DMS53 treated with DMSO at 0.1 percent for 48 hours (cell line): Measurements from ENCODE around the gene ETV7.
A peak's percentile ranks its signal among the peaks of the same experiment; 100 is the strongest.

Source experiments
- DNase-seq: peaks from one replicate; lab custom pipeline; 2025; ENCODE audit not compliant: unreplicated experiment; lab: John Stamatoyannopoulos, UW

ETV7 gene

DNA sequence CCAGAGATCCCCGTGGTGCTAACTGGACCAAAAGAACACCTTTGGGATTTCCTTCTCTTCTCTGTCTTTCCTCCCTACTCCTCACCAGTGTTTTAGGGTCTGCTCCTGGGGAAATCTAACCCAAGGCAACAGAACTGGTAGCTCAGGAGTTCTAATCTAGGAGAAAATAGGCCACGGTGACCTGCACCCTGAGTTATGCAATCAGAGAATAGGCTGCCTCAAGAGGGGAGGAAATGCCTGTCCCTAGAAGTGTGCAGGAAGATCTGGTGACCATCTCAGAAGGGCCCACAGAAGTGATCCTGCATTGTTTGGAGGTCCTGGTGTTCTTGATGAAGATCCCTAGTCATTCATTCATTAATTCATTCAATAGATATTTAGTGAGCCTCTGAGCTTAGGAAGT lies 3.4 kb downstream of the ETV7 start:
- DNase-seq, result no peak

DNA sequence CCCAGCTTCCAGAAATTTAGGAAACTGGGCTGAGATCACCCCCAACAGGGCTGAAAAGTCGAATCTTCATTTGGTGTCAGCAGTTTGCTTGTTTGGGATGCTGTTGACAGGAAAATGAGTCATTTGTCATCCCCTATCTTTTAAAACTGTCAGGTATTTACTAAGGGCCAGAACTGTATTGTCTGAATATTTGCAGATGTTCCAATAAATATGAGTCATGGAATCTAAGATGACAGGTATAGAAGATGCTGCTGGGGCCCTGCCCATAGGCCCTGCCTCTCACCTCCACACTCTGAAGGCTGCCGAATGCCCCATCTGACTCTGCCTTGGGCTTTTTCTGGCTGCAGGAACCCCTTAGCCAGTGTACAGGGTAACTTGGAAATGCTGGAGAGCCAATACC lies 3.9 kb downstream of the ETV7 start:
- peak; percentile 76 for DNase-seq

DNA sequence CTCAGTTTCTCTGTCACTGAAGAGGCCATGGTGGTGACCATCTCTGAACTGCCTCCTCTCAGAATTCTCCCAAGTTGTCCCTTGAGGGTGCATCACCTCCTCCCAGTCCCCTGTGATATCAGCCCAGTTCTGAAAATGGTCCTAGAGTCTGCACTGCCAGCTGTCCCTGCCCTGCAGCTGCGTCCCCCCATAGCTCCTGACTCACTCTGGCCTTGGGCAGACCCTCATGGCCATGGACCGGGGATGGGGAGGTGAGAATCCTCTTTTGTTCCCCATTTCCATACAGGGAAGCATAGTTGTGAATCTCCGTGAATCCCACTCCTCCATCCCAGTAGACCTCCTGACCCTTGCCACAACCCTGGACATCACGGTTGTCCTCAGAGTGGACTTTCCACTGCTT lies 4.5 kb downstream of the ETV7 start:
- no peak for DNase-seq

DNA sequence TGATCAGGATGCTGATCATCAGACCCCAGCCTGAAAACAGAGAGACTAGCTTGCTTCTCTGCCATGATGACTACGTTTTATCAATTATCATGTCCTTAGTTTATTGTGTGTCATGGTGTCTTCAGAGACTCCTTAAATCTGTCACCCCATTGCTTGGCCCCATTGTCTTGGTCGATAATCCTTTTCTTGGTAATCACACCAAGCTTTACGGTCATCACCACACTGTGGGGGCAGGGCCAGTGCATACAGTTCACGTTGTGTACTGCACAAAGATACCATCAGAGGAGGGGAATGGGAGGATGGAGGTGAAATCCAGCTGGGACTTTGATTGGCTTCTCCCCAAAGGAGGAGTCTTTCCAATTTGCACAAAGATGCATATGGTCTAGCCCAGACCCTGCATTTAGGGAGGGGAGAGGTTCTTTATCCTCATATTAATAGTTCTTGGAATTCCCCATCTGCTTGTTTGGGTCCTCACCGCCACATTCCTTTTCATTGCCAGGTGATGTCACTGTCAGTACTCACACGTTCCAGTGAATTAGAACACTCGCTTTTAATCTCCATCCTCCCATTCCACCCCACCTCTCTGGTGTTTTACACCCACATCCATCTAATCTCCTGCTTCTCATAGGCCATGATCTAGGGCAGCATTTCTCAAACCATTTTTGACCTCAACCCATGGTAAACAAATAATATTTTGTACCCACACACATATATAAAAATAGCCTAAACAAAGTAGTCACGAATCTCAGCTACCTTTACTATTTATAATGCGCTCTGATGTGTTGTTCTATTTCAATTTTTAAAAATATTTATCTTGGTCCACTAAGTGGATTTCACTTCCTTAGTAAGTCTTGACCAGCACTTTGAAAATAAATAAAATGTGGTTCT lies 5.7 kb downstream of the ETV7 start:
- DNase-seq, result no peak

DNA sequence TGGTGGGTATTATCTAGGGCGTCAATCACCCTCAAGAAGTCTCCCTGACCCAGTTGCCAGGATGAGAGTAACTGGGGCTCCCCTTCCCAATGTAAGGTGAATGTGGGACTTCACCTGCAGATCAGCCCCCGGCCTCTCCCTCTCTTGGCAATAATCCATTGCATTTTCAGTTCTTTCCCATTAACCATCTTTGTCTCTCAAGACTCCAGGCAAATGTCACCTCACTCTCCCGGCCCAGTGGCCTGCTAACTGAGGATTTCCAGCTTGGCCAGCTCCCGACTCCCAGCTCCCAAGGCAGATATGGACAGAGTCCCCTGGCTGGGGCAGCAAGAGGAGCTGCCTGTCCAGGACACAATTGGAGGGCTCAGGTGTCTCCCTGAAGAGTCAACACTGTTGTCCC lies 7.3 kb downstream of the ETV7 start:
- DNase-seq, result no peak

DNA sequence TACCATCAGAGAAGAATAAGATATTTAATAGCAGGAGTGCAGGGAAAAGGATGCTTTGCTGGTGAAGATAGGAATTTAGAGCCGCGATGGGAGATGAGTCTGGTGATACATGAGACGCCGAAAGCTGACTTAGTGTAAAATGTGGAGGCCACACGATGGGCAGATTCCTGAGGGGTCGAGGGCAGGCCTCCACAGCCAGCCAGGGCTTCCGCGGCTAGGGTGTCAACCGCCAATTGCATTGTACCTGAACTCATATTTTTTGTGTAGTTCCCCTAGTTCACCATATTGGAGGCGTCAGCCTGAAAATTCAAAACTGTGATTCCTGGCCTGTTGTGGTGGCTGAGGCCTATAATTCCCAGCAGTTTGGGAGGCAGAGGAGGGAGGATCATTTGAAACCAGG lies 8.5 kb downstream of the ETV7 start:
- no peak for DNase-seq

DNA sequence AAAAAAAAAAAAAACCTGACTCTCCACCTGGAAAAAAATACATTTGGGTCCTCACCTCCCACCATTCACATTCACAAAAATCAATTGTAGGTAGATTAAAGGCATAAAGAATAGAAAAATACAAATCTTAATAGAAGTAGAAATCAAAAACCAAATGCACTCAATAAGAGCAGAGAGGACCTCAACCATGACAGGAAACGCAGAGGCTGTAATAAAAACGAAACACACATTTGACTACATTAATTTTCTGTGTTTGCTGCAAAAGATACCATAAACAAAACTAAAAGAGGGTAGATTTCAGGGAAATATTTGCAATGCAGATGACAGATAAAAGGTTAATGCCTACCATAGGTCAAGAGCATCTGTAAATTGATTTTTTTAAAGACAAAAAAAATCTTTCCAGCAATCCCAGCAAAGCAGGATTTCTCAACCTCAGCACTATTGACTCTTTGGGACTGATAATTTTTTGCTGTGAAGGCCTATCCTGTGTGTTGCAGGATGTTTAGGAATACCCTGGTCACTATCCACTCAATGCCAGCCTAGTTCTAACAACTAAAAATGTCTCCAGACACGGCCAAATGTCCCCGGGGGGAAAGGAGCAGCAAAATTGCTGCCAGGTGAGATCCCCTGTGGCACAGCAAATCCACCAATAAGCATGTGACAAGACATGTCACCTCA lies 9.1 kb downstream of the ETV7 start:
- no peak for DNase-seq

DNA sequence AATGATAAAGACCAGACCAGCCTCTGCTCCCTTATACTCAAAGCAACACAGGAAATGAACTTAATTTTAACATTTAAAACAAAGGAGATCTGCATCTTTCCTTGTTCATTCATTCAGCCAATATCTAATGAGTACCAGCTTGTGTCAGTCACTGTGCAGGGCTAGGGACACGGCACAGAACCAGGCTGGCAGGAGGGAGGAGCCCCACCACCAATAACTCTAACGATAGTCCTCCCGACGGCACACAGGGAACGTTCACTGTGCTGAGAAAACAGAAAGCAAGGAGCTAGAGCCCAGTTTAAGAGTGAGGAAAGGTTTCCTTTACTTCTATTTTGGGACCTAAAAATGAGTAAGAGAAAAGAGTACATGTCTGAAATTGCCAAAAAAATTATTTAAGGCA lies 9.9 kb downstream of the ETV7 start:
- DNase-seq, result no peak

DNA sequence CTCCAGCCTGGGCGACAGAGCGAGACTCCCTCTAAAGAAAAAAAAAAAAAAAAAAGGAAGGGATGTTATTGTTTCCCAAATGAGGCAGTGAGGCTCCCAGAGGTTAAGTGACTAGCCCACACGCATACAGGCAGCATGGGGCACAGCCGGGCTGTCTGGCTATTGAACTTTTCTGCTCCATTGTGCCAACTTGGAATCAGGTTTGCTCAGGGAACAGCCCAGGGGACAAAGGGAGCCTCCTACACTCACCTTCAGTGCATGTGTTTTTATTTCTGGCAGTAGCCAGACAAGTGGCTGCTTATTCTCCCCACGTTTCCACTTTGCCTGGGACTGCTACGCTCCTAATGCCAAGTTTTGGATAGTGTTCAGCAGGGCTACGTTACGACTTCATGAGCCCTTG lies 10.7 kb downstream of the ETV7 start:
- no peak for DNase-seq

DNA sequence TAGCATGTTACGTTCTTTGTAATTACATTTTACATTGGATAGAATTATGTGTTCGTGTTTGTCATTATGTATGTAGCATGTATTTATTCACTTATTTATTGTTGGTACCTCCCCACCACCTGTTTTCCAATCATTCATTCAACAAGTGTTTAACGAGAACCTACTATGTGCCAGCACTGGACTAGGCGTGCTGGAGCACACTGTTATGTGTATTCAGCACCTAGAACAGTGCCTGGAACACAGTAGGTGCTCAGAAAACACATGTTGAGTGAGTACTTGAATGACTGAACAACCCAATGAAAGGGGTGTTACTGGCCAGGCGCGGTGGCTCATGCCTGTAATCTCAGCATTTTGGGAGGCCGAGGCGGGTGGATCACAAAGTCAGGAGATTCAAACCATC lies 11.3 kb downstream of the ETV7 start:
- DNase-seq, result no peak

DNA sequence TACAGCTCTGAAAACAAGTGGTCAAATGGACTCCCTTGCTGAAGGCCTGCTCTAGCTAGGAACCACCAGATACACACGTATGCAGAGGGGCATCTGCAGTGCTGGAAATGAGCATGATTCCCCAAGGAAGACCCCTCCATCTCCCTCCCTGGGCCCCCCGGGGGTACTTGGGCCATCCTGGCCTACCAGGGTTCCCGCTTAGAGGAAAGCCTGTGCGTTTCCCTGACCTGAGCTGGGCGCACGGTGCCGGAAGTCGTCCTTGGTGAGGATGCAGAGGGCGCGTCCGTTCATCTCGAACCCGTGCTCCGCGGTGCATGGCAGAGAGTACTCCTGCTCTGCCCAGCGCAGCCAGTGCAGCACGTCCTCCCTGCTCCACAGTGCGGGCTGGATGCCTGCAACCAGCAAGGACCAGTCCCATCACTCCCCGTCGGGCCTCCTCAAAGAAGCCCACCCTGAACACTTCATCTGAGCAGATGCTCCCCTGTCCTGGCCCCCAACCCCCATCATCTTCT lies 11.8 kb downstream of the ETV7 start:
- DNase-seq, result no peak

DNA sequence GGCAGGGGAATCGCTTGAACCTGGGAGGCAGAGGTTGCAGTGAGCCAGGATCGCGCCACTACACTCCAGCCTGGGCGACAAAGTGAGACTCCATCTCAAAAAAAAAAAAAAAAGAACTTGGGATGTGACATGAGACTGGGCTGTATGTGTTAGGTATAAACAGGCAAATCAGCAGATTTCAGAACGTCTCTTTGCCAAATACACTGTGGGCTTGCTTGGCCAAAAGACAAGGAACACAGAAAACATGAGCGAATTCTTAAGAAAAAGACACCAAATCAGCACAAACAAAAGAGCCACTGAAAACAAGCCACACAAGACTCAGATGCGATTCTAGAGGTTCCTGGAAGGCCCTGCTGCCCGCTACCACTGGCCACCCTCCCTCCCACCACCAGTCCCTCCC lies 12.5 kb downstream of the ETV7 start:
- DNase-seq, result no peak

DNA sequence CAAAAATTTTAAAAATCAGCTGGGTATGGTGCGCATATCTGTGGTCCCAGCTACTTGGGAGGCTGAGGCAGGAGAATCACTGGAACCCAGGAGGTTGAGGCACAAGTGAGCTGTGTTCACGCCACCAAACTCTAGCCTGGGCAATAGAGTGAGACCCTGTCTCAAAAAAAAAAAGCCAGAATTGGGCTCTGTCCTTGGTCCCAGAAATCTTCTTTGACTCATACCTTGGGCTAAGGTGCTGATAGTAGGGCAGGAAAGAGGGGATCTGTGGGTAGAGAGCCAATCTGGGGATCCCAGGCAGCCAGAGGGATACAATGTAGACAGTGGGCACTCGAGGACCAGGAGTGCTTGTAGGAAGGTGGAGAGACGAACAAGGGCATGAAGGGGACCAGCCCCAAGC lies 13.3 kb downstream of the ETV7 start:
- no peak for DNase-seq

DNA sequence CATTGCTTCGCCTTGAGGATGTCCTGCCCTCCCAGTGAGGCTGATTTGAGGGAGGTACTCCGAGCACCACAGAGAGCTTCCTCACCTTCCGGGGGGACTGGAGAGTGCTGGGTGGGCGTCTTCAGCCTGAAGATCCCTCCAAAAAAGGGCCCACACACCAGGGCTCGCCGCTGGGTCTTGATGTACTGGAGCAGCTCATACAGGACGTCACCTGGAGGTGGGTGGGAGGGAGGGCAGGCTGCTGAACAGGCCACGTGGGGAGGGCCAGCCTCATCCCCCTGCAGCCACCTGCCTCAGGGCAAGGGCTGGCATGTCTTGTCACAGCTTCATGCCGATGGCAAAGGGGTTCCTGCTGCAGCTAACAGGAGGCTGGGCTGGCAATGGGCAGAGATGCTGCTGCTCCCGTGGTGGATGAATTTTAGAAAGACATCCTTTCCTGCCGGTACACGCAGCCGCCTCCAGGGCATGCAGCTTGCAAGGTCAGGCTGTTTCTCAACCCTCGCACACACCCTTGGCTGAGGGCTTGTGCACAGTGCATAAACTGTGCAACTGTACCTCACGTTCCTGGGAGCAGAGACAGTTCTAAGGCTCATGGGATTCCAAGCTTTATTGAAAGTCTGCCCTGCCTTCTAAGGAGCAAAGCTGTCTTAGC lies 14.0 kb downstream of the ETV7 start:
- DNase-seq, result no peak

DNA sequence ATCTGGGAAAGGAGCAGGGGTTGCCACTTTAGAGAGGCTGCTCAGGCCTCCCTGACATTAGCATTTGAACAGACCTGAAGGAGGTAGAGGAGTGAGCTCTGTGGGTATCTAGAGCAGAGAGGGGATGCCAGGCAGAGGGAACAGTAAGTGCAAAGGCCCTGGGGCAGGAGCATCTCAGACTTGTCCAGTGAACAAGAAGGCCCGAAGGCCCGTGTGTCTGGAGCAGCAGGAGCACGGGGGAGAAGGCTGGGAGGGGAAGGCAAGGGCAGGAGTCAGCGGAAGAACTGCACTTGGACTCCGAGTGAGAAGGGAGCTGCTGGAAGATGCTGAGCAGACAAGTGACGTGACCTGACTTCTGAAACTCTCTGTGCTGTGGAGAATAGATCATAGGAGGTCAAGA lies 15.4 kb downstream of the ETV7 start:
- DNase-seq, result no peak

DNA sequence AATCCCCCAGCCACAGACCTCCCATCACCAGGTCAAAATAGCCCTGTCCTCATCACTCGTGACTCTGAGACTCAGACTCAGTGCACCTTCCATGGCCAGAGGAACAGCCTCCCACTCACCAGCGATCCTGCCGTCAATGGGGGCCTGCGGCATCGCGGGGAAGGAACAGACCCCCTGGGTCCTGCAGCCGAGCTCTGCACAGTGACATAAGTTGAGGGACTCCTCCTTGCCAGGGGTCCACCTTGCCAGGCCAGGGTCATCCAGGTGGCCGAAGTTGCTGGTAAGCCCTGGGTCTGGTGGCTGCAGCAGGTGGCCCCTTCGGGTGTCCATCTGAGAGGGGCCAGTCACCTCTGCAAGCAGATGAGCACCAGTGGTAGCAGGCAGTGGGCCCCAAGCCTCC lies 16.3 kb downstream of the ETV7 start:
- no peak for DNase-seq

DNA sequence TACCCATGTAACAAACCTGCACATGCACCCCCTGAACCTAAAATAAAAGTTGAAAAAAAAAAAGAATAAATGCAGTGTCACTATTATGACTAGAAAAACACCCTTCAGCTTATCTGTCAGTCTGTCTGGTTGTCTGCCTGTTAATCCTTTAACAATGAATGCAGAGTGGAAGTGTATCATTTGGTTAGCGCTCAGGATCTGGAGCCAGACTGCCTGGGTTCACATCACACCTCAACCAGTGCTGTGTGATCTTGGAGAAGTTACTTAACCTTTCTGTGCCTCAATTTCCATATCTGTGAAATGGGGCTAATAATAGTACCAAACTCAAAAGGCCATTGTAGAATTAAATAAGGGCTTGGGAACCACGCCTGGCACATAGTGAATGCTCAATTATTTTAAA lies 16.8 kb downstream of the ETV7 start:
- no peak for DNase-seq

DNA sequence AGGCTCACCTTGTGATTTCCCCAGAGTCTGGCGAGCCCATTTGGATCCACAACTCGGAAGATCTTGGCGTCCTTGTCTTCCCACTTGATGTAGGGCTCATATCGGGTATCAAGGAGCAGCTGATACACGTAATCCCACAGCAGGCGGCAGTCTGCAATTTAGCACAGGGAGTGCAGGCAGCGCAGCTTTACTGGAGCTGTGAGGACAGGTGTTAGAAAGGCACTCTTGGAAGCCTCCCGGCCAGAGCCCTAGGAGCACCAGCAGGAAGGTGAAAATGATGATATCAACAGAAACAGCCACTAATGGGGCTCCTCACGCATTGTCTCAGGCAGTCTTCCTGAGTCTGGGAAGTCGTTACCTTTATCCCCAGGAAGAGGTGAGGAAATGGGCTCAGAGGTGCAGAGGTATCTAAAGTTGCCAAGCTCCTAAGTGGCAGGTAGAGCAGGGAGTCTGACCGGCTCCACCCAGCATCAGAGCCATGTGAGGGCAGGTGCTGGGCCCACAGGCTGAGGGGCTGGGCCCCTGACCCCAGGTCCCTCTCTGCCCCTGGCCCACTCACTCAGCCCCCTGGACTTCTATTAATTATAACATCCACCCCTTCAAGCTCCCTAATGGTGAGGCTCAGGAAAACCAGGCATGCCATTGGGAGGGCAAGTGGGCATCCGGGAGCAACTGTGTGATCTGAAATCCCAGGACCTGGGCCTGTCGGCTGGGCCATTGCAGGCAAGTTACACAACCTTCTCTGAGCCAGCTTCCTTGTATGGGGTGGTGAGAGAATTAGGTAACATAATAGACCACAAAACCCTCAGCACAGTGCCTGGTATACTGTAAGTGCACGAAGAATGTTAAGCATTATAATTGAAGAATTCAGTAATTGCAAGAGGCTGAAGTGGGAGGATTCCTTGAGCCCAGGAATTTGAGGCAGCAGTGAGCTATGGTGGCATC lies 18.3 kb downstream of the ETV7 start:
- DNase-seq, result no peak

DNA sequence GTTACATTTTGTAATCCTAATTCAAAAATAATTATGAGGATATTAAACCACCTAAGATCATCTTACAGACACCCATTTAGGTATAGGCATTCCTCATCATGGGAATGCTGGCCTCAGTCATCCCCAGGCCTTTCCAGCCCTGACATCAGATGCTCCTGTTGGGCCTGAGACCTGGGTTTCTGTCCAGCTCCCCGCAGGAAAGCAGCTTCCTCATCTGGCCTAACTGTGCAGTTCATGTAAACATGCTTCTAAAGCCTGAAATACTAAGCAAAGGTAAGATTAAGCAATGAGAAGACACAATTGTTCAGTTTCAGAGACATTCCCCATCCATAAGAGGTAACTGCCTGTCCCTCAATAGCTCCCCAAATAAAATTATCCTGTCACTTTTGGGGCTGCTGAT lies 19.0 kb downstream of the ETV7 start:
- no peak for DNase-seq

DNA sequence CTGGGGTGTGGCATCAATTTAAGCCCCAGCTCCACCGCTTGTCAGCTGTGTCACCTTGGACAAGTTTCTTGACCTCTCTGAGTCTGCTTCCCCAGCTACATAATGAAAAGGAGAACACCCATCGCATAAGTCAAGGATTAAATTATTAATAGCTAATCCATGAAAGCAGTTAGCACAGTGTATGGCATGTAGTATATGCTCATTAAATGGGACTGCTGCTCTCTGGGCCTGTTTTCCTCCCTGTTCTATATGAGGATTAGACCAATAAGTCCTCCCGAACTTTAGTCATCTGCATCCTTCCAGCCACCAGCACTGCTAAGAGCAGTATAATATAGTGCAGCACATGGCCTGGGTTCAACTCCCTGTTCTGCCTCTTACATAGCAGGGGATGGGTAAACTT lies 19.7 kb downstream of the ETV7 start:
- DNase-seq, result no peak
